Mesendoderm (in vitro differentiated cells): ENCODE results near the gene PTPRE.

Source experiments
- DNase-seq: peaks from one replicate; pipeline ENCODE4 v3.0.0; 2013
- H2AK5ac ChIP-seq: 2 replicates; pipeline ENCODE4 v1.6.1; 2013; ENCODE audit warnings: low read length, inconsistent platforms
- H2BK120ac ChIP-seq: 2 replicates; pipeline ENCODE4 v1.6.1; 2013; ENCODE audit warnings: low read depth, mild to moderate bottlenecking, low read length, moderate library complexity, mixed read lengths
- H2BK15ac ChIP-seq: replicated peaks from 2 replicates; pipeline ENCODE4 v1.6.1; 2013; ENCODE audit warnings: low read depth, mild to moderate bottlenecking, moderate library complexity
- H2BK5ac ChIP-seq: 2 replicates; pipeline ENCODE4 v1.6.1; 2013; ENCODE audit warnings: low read length, inconsistent platforms
- H3K18ac ChIP-seq: 2 replicates; pipeline ENCODE4 v1.6.1; 2013; ENCODE audit warnings: mild to moderate bottlenecking, low read length, mixed read lengths
- H3K23ac ChIP-seq: one replicate; pipeline ENCODE4 v1.6.1; 2013; ENCODE audit warnings: low read length
- H3K27ac ChIP-seq: 2 replicates; pipeline ENCODE4 v1.5.1; 2013; ENCODE audit warnings: low read depth, mild to moderate bottlenecking, inconsistent platforms, low read length, moderate library complexity
- H3K27me3 ChIP-seq: 2 replicates; pipeline ENCODE4 v1.6.1; 2013; ENCODE audit warnings: low read length, control low read depth, mild to moderate bottlenecking, inconsistent platforms; ENCODE audit not compliant: insufficient read depth, poor library complexity
- H3K36me3 ChIP-seq: 2 replicates; pipeline ENCODE4 v1.6.1; 2013; ENCODE audit warnings: low read length, inconsistent platforms; ENCODE audit not compliant: control insufficient read depth, insufficient read depth
- H3K4ac ChIP-seq: one replicate; pipeline ENCODE4 v1.6.1; 2013; ENCODE audit warnings: low read depth, mild to moderate bottlenecking, low read length, moderate library complexity
- H3K4me1 ChIP-seq: 2 replicates; pipeline ENCODE4 v1.6.1; 2013; ENCODE audit warnings: low read depth, low read length, inconsistent platforms; ENCODE audit not compliant: control insufficient read depth
- H3K4me2 ChIP-seq: 2 replicates; pipeline ENCODE4 v1.6.1; 2013; ENCODE audit warnings: low read length
- H3K4me3 ChIP-seq: 2 replicates; pipeline ENCODE4 v1.5.1; 2013; ENCODE audit warnings: mild to moderate bottlenecking, low read length
- H3K56ac ChIP-seq: one replicate; pipeline ENCODE4 v1.6.1; 2013; ENCODE audit warnings: low read length
- H3K79me1 ChIP-seq: 2 replicates; pipeline ENCODE4 v1.6.1; 2013; ENCODE audit warnings: low read length, inconsistent platforms
- H3K79me2 ChIP-seq: 2 replicates; pipeline ENCODE4 v1.6.1; 2013; ENCODE audit warnings: mild to moderate bottlenecking, low read length; ENCODE audit not compliant: control insufficient read depth, insufficient read depth
- H3K9ac ChIP-seq: 2 replicates; pipeline ENCODE4 v1.6.1; 2013; ENCODE audit warnings: low read length, inconsistent platforms
- H4K5ac ChIP-seq: one replicate; pipeline ENCODE4 v1.6.1; 2013; ENCODE audit warnings: low read length
- H4K8ac ChIP-seq: one replicate; pipeline ENCODE4 v1.6.1; 2013; ENCODE audit warnings: low read depth, mild to moderate bottlenecking, control low read depth, low read length, moderate library complexity
- WGBS: extraction: QIAGEN DNeasy Blood & Tissue Kit; methylation state at CpG from one replicate; pipeline ENCODE4 v1.1.7; 2013; ENCODE audit warnings: low lambda C conversion rate, missing lambda C conversion rate; ENCODE audit not compliant: insufficient coverage; ENCODE audit errors: extremely low coverage; 5-methylcytosine and 5-hydroxymethylcytosine counted together

The PTPRE gene

DNA sequence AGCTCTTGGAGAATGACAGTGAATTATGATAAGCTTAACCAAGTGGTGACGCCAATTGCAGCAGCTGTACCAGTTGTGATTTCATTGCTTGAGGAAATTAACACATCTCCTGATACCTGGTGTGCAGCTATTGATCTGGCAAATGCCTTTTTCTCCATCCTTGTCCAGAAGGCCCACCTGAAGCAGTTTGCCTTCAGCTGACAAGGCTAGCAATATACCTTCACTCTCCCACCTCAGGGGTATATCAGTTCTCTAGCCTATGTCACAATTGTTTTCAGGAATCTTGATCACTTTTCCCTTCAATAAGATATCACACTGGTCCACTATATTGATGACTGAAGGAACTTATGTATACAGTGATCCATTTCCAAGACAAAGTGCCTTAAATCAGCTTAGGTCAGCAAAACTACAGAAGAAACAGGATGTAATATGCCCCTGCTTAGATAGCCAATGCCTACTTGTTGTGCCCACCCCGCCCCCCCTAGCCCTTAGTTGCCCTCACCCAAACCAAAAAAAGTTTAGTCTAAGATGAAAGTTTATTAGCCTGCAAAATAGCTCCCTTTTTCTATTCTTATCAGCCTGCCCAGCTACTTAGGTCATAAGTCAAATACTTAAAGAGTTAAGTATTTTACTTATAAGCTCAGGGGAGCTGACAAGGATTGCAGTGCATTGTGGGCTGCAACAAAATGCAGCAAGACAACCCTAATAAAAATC lies 45.1 kb downstream of the PTPRE start:
- no peak overlapping the region for H2BK15ac ChIP-seq
- H2BK5ac ChIP-seq = no peak overlapping the region
- H3K27me3 ChIP-seq = no peaks in the 10 kb centered on the region
- H2BK120ac ChIP-seq = no peak overlapping the region
- no peak overlapping the region for H3K9ac ChIP-seq
- no peak overlapping the region for H3K56ac ChIP-seq
- DNase-seq = no peak
- H4K8ac ChIP-seq = no peak overlapping the region
- no peak overlapping the region for H3K23ac ChIP-seq
- H4K5ac ChIP-seq = no peak overlapping the region
- no peak overlapping the region for H3K4me2 ChIP-seq
- no peaks in the 10 kb centered on the region for H3K36me3 ChIP-seq
- H3K79me2 ChIP-seq = no peaks in the 10 kb centered on the region
- H3K79me1 ChIP-seq = no peaks in the 10 kb centered on the region
- H3K27ac ChIP-seq = no peak overlapping the region
- H3K4me1 ChIP-seq = no peaks in the 10 kb centered on the region
- H3K4ac ChIP-seq = no peak overlapping the region
- no peak overlapping the region for H3K4me3 ChIP-seq
- WGBS = no CpG with 5 or more reads among the region's 2 CpGs
- no peak overlapping the region for H3K18ac ChIP-seq
- H2AK5ac ChIP-seq = no peak overlapping the region

DNA sequence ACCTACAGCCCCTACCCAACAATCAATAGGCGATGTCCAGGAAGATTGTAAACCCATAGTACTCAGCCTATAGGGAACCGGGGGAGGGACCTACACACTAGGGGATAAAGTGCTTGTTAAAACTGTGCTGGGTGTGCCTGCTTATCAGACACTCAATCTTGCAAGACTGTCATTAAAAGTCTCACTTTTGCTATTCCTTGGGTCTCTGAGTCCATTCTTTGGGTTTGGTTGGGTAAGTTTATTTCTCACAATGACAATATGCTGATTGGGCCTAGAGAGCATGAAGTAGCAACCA lies 45.6 kb downstream of the PTPRE start:
- H3K4me2 ChIP-seq = no peak overlapping the region
- no peak overlapping the region for H3K18ac ChIP-seq
- no peak overlapping the region for H4K5ac ChIP-seq
- no peak overlapping the region for H4K8ac ChIP-seq
- H3K79me1 ChIP-seq = no peaks in the 10 kb centered on the region
- WGBS = no CpG with 5 or more reads among the region's 2 CpGs
- H3K9ac ChIP-seq = no peak overlapping the region
- H3K4ac ChIP-seq = no peak overlapping the region
- DNase-seq = no peak
- no peaks in the 10 kb centered on the region for H3K4me1 ChIP-seq
- no peak overlapping the region for H2BK5ac ChIP-seq
- no peaks in the 10 kb centered on the region for H3K79me2 ChIP-seq
- H3K23ac ChIP-seq = no peak overlapping the region
- no peak overlapping the region for H3K56ac ChIP-seq
- no peak overlapping the region for H3K4me3 ChIP-seq
- no peaks in the 10 kb centered on the region for H3K36me3 ChIP-seq
- no peak overlapping the region for H3K27ac ChIP-seq
- no peak overlapping the region for H2BK15ac ChIP-seq
- no peaks in the 10 kb centered on the region for H3K27me3 ChIP-seq
- no peak overlapping the region for H2AK5ac ChIP-seq
- no peak overlapping the region for H2BK120ac ChIP-seq

DNA sequence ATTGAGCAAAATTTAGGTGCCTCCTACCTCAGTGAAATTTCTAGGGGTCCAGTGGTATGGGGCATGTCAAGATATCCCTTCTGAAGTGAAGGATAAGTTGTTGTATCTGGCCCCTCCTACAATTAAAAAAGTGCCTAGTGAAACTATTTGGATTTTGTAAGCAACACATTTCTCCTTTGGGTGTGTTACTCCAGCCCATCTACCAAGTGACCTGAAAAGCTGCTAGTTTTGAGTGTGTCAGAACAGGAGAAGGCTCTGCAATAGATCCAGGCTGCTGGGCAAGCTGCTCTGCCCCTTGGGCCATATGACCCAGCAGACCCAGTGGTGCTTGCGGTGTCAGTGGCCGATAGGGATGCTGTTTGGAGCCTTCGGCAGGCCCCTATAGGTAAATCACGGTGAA lies 46.0 kb downstream of the PTPRE start:
- H3K4me2 ChIP-seq = no peak overlapping the region
- H3K27ac ChIP-seq = no peak overlapping the region
- WGBS = no CpG with 5 or more reads among the region's 4 CpGs
- H2AK5ac ChIP-seq = no peak overlapping the region
- no peak overlapping the region for H3K4ac ChIP-seq
- H3K79me2 ChIP-seq = no peaks in the 10 kb centered on the region
- no peak overlapping the region for H3K23ac ChIP-seq
- H2BK15ac ChIP-seq = no peak overlapping the region
- H3K56ac ChIP-seq = no peak overlapping the region
- H3K27me3 ChIP-seq = no peaks in the 10 kb centered on the region
- no peak overlapping the region for H2BK120ac ChIP-seq
- no peaks in the 10 kb centered on the region for H3K79me1 ChIP-seq
- no peak overlapping the region for H3K18ac ChIP-seq
- H3K9ac ChIP-seq = no peak overlapping the region
- no peaks in the 10 kb centered on the region for H3K36me3 ChIP-seq
- H3K4me3 ChIP-seq = no peak overlapping the region
- no peak overlapping the region for H4K8ac ChIP-seq
- no peak overlapping the region for H4K5ac ChIP-seq
- no peak overlapping the region for H2BK5ac ChIP-seq
- DNase-seq = no peak
- no peaks in the 10 kb centered on the region for H3K4me1 ChIP-seq

DNA sequence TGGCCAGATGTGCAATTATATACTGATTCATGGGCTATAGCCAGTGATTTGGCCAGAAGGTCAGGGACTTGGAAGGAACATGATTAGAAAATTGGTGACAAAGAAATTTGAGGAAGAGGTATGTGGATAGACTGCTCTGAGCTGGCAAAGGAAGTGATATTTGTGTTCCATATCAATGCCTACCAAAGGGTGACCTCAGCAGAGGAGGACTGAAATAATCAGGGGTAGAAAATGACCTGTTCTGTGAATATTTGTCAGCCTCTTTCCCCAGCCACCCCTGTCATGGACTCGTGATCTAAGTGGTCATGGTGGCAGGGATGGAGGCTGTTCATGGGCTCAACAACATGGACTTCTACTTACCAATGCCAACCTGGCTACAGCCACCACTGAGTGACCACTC lies 47.0 kb downstream of the PTPRE start:
- H3K9ac ChIP-seq = no peak overlapping the region
- no CpG with 5 or more reads among the region's 1 CpG for WGBS
- no peak overlapping the region for H3K27ac ChIP-seq
- H3K56ac ChIP-seq = no peak overlapping the region
- H4K8ac ChIP-seq = no peak overlapping the region
- H3K4ac ChIP-seq = no peak overlapping the region
- H4K5ac ChIP-seq = no peak overlapping the region
- H3K18ac ChIP-seq = no peak overlapping the region
- no peaks in the 10 kb centered on the region for H3K79me1 ChIP-seq
- H2BK5ac ChIP-seq = no peak overlapping the region
- no peak overlapping the region for H2AK5ac ChIP-seq
- H3K4me1 ChIP-seq = no peaks in the 10 kb centered on the region
- H3K36me3 ChIP-seq = no peaks in the 10 kb centered on the region
- DNase-seq = no peak
- H3K4me2 ChIP-seq = no peak overlapping the region
- H2BK120ac ChIP-seq = no peak overlapping the region
- no peak overlapping the region for H3K23ac ChIP-seq
- no peak overlapping the region for H2BK15ac ChIP-seq
- H3K4me3 ChIP-seq = no peak overlapping the region
- H3K79me2 ChIP-seq = no peaks in the 10 kb centered on the region
- no peaks in the 10 kb centered on the region for H3K27me3 ChIP-seq

DNA sequence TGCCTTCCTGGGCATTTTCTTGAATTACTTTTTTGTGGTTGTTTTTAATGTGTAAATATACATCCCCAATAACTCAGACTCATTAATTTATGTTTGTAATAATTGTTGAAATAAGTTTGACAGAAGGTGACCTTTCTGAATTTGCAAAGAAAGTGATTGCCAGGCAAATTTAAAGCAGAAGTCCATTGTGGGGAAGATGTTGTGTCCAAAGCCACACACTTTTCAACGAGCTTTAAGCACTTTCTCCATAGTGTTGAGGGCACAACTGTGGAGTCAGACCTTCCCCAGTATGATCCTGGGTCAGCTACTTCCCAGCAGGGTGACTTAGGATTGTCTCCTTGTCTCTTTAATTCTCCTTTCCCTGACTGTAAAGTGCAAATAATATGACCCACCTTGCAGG lies 52.5 kb downstream of the PTPRE start:
- no peak overlapping the region for H4K8ac ChIP-seq
- H3K79me1 ChIP-seq = no peaks in the 10 kb centered on the region
- no peak overlapping the region for H2BK120ac ChIP-seq
- no peaks in the 10 kb centered on the region for H3K4me1 ChIP-seq
- no peak overlapping the region for H3K4me2 ChIP-seq
- no peak overlapping the region for H3K56ac ChIP-seq
- no peak for DNase-seq
- H4K5ac ChIP-seq = no peak overlapping the region
- H3K18ac ChIP-seq = no peak overlapping the region
- H3K4me3 ChIP-seq = no peak overlapping the region
- H3K36me3 ChIP-seq = no peaks in the 10 kb centered on the region
- H2BK5ac ChIP-seq = no peak overlapping the region
- H3K9ac ChIP-seq = no peak overlapping the region
- no CpG with 5 or more reads among the region's 1 CpG for WGBS
- no peak overlapping the region for H3K27ac ChIP-seq
- no peak overlapping the region for H3K4ac ChIP-seq
- no peak overlapping the region for H3K23ac ChIP-seq
- H3K27me3 ChIP-seq = no peaks in the 10 kb centered on the region
- no peaks in the 10 kb centered on the region for H3K79me2 ChIP-seq
- H2BK15ac ChIP-seq = no peak overlapping the region
- H2AK5ac ChIP-seq = no peak overlapping the region

DNA sequence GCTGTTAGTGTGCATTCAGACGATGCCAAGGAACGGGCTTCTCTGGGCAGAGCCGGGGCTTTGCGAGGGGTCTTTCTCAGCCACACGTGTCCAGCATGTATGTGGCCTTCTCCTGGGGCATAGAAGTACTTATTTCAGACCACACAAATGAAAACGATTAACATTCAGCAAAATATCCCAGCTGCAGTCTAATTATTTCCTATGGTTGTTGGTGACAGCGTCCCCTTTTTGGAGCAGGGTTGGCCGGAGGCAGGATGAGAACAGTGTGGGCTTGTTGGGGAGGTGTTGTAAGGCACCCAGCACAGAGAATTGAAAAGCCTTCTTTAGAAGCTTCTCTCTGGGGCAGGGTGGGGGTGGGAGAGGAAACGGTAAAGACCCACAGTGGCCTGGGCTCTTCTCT lies 54.2 kb downstream of the PTPRE start:
- no peak for DNase-seq
- no peaks in the 10 kb centered on the region for H3K4me1 ChIP-seq
- H3K4me3 ChIP-seq = no peak overlapping the region
- no peak overlapping the region for H3K56ac ChIP-seq
- H3K23ac ChIP-seq = no peak overlapping the region
- H3K18ac ChIP-seq = no peak overlapping the region
- H3K4ac ChIP-seq = no peak overlapping the region
- H2BK15ac ChIP-seq = no peak overlapping the region
- no peaks in the 10 kb centered on the region for H3K36me3 ChIP-seq
- no peak overlapping the region for H2AK5ac ChIP-seq
- no peaks in the 10 kb centered on the region for H3K79me2 ChIP-seq
- no peak overlapping the region for H4K8ac ChIP-seq
- no peak overlapping the region for H3K9ac ChIP-seq
- WGBS = no CpG with 5 or more reads among the region's 9 CpGs
- no peak overlapping the region for H3K4me2 ChIP-seq
- no peak overlapping the region for H2BK120ac ChIP-seq
- no peaks in the 10 kb centered on the region for H3K79me1 ChIP-seq
- no peak overlapping the region for H2BK5ac ChIP-seq
- H3K27me3 ChIP-seq = no peaks in the 10 kb centered on the region
- H4K5ac ChIP-seq = no peak overlapping the region
- H3K27ac ChIP-seq = no peak overlapping the region
